Tibial nerve (tissue), 4 donors: Measurements from ENCODE around the gene RBM19.

ENCODE experiments used
- CTCF ChIP-seq, 5 experiments: fragments of 200-600 bp in 3 of 5; fragments of 450-650 bp in 2 of 5; sonication (generic) in 3 of 5; IDR thresholded peaks; one replicate each; pipeline ENCODE4 v1.5.1; 2016 to 2019; ENCODE audit warnings: antibody characterized with exemption in 5 of 5, mild to moderate bottlenecking in 3 of 5, moderate library complexity in 2 of 5
- EP300 ChIP-seq, 2 donors: sonication (generic); formaldehyde crosslinking; IDR thresholded peaks; one replicate each; pipeline ENCODE4 v1.6.1; 2017; ENCODE audit warnings: antibody characterized with exemption in 2 of 2, mild to moderate bottlenecking in 1 of 2
- POLR2A ChIP-seq, 2 donors: fragments of 450-650 bp; IDR thresholded peaks; one replicate each; pipeline ENCODE4 v1.6.1; 2017; ENCODE audit warnings: antibody characterized with exemption in 2 of 2, mild to moderate bottlenecking in 2 of 2, moderate library complexity in 2 of 2

- TF ChIP-seq POLR2A (IDR thresholded peaks at IDR 0.05): no peak
- no peak for TF ChIP-seq CTCF (IDR thresholded peaks at IDR 0.05)
- TF ChIP-seq EP300 (IDR thresholded peaks at IDR 0.05): no peak
Observed at GRCh38 chr12:113772505-113773030, 193.6 kb downstream of the RBM19 start.
